Renal pelvis (tissue), 4 donors: ENCODE data around the gene UBE2G2. TPM values are rescaled to one million over a fixed set of nuclear protein-coding genes. Genes with fewer than 3 reads are reported as not detected.

ENCODE experiments used
- DNase-seq: peaks from one replicate; pipeline ENCODE4 v3.0.0-alpha.2; 2013
- polyA plus RNA-seq, 3 donors: library from polyadenylated mRNA; unstranded; fragments of 120-200 nt; gene quantifications; one replicate each; pipeline ENCODE4 v1.2.1, GENCODE V29; 2013; ENCODE audit not compliant: insufficient read length in 3 of 3

The UBE2G2 gene
- polyA plus RNA-seq, 3 donors: 63.5 to 144 (median 125) TPM

DNA sequence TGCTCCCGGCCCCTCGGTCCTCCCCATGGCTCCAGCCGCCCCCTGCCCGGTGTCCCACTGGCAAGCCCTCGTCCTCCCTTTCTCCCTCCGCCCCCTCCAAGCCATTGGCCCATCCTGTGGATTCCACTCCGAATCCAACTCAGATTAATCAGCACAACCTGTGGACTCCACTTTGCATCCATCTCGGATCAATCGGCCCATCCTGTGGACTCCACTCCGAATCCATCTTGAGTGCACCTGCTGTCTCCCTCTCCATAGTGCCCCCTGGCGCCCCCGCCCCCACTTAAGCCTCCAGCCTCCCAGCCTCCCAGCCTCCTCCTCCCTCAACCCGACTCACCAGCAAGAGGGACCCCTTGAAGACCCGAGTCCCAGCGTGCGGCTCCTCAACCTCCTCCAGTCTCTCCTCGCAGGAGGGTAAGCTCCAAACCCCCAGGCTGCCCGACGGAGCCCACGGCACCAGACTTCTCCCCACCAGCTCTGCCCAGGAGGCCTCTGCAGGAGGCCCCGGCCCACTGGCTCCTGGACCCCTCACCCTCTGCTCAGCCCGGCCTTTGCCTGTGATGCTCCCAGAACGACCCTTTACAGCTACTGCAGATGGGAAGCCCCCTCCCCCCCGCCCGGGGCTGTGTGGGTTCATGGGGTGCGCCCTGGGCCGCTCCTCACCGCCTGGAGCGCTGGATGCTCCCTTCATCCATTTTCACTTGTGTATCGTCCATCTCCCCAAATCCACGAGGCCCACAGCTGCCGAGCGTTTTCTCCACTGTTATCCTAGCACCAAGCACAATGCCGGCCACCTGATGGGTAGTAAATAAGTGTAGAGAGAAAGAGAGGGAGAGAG, 49.6 kb downstream of the UBE2G2 start:
- no peak for DNase-seq

DNA sequence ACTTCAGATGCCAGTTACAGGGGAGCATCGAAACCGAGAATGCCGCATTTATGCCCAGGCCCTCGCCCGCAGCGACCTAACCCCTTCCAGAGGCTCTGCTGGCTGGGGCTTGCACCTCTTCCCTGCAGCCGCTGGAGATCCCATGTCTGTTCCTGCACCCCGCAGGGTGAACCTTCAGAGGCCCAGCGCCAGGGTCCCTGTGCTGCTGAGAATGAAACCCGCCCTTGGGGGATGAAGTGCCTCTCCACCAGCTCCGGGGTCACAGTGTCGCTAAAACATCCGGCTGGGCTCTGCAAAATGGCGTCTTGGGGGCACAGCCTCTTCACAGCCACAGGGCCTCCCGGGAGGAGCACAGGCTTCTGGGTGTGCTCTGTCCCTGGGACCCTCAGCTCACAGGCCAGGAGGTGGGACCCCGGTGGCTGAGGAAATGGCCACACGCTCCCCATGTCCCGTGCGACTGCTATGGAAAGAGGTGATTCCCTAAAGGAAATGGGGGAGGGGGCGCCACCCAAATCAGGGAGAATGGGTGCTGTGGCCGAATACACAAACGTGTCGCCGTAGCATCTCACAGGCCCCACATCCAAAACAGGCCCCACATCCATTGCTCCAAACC, 50.3 kb downstream of the UBE2G2 start:
- DNase-seq: no peak

DNA sequence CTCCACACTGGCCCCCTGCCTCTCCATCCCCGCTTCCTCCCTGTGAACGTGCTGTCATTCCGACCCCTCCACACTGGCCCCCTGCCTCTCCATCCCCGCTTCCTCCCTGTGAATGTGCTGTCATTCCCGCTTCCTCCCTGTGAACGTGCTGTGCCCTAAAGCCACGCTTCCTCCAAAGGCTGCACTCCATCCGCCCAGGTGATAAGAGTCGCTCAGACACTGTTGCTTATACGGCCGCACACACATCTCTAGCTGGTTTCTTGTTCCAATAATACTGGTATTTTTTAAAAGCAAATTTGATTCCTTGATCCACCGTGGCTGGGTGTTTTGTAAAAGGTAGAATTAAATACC, 51.0 kb downstream of the UBE2G2 start:
- DNase-seq: no peak

DNA sequence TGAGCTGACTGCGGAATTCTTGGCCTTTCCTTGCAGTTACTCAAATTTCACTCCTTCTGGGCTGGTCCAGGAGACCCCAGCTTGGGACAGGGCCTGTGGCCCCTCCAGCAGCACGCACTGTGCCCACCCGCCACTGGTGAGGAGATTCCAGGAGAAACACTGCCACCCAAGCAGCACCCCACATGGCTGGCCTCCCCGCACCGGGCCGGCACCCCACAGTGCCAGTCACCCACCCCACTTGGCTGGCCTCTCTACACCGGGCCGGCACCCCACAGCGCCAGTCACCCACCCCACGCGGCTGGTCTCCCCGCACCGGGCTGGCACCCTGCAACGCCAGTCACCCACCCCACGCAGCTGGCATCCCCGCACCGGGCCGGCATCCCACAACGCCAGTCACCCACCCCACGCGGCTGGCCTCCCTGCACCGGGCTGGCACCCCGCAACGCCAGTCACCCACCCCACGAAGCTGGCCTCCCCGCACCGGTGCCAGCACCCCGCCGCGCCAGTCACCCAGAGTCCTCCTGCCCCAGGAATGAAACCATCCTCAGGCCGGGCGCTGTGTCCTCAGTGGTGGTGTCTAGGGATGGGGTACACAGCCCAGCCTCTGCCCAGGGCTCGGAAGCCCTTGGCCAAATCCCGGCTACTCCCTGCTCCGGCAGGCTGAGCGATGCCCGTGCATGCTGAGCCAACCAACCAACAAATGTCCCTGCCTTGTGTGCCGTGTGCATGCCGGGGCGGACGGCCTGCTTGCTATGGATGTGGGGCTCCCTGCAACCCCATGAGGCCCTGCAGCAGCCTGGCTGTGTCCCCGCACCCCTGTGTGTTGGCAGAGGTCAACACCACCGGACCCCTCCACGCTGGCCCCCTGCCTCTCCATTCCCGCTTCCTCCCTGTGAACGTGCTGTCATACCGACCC, 51.6 kb downstream of the UBE2G2 start:
- DNase-seq: no peak

DNA sequence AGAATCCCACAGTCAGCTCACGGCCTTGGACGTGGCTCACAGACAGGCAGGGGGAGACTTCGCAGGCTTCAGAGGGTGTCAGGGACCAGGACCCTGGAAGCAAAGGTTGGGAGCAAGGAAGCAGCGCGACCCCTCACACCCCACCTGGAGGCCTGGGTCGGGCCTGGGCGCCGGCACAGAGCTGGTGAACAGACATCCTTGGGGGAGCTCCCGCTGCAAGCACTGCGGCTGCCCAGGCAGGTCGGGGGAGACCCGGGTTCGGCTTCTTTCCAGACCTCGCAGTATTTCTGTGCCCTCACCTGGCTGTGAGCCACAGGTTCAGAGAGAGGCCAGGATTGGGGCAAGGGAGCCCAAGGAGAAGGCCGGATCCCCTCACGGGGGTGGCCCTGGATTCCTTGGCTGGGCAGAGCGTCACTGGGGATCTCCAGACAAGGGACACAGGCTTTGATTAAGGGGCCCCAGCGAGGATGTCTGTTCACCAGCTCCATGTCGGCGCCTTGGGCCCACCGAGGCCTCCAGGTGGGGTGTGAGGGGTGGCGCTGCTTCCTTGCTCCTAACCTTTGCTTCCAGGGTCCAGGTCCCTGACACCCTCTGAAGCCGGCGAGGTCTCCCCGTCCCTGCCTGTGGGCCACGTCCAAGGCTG, 52.4 kb downstream of the UBE2G2 start:
- no peak for DNase-seq

DNA sequence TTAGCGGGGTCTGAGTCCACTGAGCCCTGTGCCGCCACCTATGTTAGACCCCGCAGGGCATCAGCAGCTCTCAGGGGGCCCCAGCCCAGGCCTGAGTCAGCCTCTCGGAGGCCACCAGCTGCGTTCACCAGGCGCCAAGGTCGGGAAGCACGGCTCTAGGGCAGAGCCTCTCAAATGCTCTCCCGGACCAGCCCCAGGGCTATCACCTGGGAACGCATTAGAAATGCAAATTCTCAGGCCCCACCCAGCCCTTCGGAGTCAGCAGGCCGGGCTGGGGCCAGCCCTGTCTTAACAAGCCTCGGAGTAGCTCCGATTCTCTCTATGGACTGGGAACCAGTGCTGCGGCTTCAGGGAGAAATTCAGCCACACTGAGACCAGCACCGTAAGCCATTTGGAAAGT, 53.0 kb downstream of the UBE2G2 start:
- DNase-seq: no peak

DNA sequence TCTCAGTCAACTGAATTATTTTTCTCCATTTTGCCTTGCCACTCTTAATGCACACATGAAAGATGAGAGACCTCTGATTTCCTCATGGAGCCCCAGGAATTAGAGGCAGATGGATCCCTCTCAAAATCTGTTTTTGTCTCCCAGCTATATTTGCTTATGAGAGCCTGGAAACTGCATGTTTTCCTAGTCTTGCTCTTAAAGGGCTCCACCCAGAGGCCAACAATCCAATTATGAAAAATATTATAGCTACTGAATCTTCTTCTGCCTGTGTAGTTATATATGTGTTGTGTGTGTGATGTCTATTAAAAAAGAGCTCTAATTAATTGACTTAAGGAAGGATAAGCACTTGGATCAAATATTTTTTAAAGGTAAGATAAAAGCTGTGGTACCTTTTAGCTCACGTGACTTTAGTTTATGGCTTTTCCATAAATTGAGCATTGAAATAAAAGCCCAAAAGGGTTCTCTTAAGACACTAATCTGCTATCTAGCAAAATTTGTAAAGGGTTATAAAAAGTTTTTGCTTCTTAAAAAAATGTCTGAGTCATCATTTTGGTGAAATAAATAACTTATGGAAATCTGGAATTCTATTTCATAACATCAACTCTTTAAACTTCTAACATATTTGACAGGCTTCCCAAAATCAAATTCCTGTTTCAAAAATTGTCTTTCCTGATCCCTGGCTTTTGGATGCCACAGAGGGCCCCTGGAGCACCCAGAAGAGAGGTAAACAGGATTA, 59.0 kb downstream of the UBE2G2 start:
- no peak for DNase-seq

DNA sequence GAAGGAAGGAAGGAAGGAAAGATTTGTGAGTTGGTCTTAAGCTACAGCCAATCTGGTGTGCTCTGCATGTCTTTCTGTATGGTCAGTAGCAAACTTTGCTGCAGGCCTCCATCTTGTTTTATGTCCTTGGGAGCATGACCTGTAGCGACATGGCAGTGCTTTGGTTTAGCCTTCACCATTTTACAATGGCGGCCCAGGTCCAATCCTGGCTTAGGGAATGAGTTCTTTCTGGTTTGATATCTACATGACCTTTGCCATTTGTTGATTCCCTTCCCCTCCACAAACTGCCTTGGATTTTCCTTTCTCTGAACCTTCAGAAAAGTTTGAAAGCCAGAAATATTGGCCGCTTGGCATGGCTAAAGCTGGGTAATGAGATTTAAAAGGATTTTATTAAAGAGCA, 59.7 kb downstream of the UBE2G2 start:
- no peak for DNase-seq

DNA sequence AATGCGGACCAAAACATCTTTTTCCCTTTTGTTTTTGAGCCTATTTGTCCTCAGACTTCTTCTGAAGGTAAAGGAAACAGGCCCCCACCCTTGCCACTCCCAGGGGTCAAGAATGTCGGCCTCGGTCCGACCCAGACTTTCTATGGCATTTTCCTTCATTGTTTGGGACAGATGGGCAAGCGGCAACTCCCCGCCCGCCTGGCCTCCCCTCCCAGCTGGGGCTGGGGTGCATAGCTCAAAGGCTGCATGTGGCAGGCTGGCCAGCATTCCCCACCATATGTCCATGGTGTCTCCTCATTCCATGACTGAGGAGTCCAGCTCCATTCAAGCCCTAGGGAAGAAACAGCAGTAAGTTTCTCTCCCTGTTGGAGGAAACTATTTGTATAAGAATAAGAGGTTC, 60.9 kb downstream of the UBE2G2 start:
- no peak for DNase-seq

DNA sequence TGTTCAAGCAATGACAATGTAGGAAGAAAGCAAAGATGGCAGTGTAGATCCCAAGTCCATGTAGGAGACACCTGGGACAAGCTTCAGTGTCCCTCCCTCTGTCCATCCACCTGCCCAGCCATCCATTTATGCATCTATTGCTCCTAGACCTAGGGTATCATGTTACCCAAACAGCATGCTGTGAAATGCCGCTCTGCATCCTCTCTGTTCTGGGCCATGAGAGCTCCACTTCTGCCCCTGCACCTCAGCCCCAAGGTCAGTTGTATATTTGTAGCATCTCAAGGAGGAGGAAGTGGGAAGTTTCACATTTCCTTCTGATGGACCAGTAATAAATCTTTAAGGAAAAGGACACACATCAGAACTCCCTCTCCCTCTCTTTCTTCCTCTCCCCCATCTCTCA, 62.3 kb downstream of the UBE2G2 start:
- DNase-seq: no peak

DNA sequence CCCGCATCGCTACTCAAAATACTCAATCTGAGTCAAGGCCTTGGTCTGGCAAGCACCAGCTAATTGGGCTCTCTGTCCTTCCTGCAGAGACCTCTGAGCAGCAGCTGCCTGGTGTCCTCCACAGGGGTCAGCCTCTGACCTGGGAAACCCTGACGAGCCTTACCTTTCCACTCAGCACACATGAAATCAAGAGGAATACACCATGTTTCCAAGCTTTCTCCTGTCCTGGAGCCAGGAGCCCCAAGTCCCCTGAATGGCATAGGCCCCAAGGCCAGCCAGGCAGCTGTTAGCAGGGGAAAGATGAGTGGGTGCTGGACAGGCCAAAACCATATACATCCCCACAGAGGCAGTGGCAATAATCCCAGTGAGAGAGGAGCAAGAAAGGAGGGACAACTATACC, 63.0 kb downstream of the UBE2G2 start:
- no peak for DNase-seq

DNA sequence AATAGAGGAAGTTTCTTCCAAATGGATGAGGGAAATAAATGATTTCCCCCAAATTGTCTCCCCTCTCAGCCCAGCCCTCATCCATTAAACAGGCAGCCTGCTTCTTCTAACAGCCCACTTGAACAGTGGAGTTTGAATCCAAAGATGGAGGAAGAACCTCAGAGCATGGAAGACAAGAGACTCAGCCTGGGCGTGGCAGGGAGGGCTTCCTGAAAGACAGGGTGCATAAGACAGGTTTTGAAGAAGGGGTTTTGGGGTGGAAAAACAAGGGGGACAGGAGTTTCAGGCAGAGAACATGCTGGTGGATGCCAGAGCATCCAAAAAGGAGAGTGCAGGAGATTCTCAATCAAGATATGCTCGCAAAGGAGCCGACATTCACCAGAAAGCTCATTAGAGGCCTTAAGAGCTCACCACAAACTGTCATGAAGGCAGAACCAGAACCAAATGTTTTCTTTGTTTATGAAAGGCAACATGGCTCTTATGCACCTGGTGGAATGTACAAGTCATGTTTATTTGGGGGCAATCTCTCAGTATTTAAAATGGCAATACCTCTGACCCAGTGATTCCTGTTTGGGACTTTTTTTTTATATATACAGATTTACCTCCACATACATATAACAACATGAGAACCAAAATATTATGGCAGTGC, 63.8 kb downstream of the UBE2G2 start:
- no peak for DNase-seq

DNA sequence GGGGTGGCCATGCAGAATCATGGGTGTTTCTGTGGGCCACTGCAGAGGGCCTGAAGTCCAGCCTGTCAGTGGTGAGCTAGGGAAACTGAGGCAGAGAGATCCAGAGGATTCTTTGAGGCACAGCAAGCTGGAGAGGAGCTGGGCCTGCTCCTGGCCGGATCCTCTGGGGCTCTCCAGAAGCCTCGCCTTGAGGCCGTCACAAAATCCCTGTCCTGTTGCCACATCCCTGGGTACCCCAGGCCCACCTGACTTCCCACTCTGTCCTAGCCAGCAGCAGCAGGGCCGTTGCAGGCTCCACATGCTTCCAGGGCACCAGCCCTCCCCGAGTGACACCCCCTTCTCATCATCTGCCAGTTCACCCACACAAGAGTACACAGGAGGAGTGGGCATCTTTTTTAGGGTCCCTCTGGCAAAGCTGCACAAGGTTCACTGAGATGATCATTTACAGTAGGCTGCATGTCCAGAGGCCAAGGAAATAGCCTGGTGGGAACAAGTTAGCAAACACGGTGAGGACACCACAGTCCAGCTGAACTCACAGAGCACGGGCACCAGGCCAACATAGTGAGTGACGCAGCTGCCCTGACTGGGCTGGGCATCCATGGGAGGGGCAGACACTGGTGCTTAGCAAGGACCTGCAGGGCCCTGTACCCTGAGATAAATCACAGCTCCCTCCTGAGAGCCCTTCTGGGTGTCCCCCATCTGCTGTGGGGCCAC, 65.2 kb downstream of the UBE2G2 start:
- DNase-seq: no peak

DNA sequence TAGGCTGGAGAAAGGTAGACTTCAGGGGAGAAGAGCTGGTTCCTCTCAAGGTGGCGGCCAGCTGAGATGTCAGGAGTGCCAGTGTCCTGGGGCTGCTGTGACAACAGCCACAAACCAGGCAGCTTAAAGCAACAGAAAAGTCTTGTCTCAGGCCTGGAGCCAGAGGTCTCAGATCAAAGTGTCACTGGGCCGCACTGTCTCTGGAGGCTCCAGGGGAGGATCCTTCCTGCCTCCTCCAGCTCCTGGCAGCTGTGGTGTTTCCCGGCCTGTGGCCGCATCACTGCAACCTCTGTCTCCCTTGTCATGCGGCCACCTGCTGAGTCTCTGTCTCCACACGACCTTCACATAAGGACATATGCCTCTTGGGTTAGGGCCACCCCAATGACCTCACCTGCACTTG, 65.8 kb downstream of the UBE2G2 start:
- no peak for DNase-seq

DNA sequence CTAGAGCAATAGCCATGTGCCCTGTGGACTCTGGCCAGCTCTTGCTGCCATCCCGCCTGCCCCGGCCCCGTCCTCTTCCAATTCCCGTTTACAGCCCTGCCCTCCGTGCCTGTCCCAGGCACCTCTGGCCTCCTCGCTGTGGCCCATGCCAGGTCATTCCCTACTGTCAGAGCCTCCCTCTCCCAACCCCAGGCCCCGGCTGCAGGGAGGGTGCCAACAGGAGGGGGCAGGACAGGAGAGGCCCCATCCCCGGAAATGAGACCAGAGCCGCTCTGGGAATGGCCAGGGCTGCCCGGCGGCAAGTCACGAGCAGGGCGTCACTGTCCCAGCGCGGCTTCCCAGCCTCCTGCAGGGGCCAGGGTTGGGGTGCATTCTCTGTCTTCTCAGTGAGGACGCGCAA, 66.8 kb downstream of the UBE2G2 start:
- DNase-seq: no peak

DNA sequence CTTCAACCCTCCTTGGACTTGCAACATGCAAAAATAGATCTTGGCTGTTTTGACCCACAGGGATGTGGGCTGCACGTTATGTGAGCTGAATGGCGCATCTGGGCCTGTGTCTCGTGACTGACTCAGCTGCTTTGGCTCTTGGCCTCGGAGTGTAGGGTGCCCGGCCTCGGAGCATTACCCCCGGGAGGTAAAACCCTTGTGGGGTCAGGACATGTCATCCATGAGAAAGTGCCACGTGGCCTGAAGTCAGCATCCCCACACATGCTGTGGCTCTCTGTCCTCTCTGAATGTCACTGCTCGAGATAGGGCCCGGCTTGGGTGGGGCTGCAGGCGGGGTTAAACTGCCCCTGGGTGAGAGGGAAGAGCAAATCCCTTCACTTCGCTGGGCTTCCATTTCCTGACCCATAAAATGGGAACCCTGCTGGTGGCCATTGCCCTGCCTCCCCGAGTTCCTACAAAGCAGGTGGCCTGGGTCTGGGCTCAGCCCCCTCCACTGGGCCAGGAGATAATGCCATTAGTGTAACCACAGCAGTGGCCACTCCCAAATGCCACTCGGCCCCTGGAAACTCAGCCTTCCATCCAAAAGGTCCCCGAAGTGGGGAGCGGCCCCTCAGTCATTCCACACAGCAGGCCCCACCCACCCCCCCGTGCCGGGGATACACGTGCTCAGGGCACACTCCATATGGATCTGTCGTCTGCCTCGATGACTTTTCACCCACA, 67.4 kb downstream of the UBE2G2 start:
- DNase-seq: no peak

DNA sequence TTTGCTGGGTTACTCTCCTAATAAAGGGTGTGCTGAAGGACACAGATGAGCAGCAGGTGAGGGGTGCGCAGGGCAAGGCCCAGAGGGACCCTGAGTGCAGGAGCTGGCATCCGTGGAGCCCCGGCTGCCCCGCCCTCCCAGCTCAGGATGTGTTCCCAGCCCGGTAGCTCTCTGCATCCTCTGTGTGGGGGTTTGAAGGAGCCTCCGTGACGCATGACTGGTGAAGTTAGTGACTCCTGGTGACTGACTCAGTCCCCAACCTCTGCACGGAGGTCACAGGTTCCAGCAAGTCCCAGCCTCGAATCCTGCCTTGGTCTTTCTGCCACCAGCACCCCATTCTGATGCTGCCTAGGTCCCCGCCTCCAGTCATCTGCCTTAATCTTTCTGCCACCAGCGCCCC, 68.7 kb downstream of the UBE2G2 start:
- no peak for DNase-seq

DNA sequence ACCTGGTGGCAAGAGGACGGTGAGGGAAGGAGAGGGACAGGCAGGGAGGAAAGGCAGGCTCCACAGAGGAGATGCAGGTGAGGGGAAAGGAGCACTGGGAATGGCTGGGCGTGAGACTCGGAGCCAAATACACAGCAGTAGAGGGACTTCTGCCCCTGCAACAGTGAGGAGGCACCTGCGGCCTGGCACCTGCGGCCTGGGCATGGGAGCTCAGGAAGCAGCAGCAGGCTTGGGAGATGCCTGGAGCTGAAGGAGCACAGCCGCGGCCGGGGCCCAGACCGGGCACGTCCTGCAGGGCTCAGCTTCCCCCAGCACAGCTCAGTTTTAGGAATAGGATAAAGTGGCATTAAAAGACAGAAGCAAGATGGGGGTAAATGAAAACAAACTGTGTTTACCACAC, 69.4 kb downstream of the UBE2G2 start:
- no peak for DNase-seq

DNA sequence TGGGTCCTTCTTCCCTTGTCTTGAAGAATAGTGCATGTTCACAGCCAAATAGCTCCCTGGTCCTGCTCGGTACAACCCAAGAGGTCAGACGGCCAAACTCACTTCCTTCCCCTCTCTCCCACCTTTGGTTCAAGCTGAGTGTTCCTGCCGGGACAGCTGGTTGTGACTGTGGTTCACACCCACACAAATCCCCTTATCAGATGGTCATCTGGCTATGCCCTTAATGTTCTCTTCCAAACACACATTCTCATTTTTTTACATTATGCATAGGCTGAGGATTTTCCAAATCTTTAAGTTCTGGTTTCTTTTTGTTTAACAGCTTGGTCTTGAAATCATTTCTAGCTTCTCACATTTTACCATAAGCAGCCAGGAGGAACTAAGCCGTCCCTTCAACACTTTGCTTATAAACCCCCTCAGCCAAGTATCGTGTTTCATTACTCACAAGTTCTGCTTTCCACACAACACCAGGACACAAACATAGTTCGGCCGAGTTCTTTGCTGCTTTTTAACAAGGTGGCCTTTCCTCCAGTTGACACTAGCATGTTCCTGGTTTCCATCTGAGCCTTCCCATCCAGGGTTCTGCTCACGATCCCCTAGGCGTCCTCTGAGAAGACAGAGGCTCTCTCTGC, 70.6 kb downstream of the UBE2G2 start:
- DNase-seq: no peak
